ENCODE results near the gene PLXNA4. TPM values are rescaled to one million over a fixed set of nuclear protein-coding genes. Genes with fewer than 3 reads are reported as not detected.

The PLXNA4 gene
- total RNA-seq, 1 experiment from 2014 or later = 1.0 TPM

DNA sequence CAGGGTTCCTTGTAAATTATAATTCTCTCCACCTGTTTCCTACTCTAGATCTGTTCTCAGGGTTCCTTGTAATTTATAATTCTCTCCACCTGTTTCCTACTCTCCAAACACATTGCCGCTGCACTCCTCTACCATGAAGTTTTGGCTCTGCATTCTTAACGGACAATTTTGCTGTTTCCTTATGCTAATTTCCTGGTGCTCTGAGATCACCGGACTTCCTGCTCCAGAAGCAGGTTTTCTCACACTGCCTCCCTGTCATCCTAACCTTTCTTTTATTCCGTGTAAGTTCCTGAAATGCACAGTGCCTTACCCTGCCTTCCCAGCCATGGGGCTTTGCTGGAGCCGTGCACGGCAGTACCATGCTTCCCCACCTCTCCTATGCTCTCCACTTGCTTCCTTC, 256.8 kb downstream of the PLXNA4 start:
- no peak for DNase-seq
- Histone ChIP-seq H3K9me2 (ENCODE audit: insufficient read depth) (no peaks in the 10 kb centered on the region), H3K4me3 (no peak overlapping the region), H3K4me1 (replicated peaks; ENCODE audit: insufficient read depth) (no peaks in the 10 kb centered on the region), H3F3A (ENCODE audit: insufficient read depth, low read depth) (no peaks in the 10 kb centered on the region), H4K20me1 (ENCODE audit: insufficient read depth) (no peaks in the 10 kb centered on the region), H3K27me3 (ENCODE audit: insufficient read depth, low read depth) (peaks cover 68% of the 10 kb centered on the region), H3K9me3 (ENCODE audit: insufficient read depth, low read depth) (no peaks in the 10 kb centered on the region), H3K36me3 (ENCODE audit: low read depth) (no peaks in the 10 kb centered on the region), H2AFZ (no peak overlapping the region), H3K27ac (no peak overlapping the region), H3K4me2 (no peak overlapping the region), H3K79me2 (ENCODE audit: low read depth) (no peaks in the 10 kb centered on the region)
- POLR2A ChIA-PET (ENCODE audit: unreplicated experiment) = no interaction called here
- CTCF ChIA-PET = no interaction called here
- no peak for TF ChIP-seq EZH2 (IDR thresholded peaks at IDR 0.05; ENCODE audit: low read depth)
- TF ChIP-seq, protein P1, sequence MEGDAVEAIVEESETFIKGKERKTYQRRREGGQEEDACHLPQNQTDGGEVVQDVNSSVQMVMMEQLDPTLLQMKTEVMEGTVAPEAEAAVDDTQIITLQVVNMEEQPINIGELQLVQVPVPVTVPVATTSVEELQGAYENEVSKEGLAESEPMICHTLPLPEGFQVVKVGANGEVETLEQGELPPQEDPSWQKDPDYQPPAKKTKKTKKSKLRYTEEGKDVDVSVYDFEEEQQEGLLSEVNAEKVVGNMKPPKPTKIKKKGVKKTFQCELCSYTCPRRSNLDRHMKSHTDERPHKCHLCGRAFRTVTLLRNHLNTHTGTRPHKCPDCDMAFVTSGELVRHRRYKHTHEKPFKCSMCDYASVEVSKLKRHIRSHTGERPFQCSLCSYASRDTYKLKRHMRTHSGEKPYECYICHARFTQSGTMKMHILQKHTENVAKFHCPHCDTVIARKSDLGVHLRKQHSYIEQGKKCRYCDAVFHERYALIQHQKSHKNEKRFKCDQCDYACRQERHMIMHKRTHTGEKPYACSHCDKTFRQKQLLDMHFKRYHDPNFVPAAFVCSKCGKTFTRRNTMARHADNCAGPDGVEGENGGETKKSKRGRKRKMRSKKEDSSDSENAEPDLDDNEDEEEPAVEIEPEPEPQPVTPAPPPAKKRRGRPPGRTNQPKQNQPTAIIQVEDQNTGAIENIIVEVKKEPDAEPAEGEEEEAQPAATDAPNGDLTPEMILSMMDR (conservative IDR thresholded peaks at IDR 0.05) = no peak
- intact Hi-C loops (cut with micrococcal nuclease; ENCODE audit: unreplicated experiment) = loop anchor here (2.0 to 5.0 kb wide), 4 partner anchors 375 to 1823 kb away; no protein-coding TSS in a partner anchor
- BruUV-seq (replicated peaks) = no TSS peak

DNA sequence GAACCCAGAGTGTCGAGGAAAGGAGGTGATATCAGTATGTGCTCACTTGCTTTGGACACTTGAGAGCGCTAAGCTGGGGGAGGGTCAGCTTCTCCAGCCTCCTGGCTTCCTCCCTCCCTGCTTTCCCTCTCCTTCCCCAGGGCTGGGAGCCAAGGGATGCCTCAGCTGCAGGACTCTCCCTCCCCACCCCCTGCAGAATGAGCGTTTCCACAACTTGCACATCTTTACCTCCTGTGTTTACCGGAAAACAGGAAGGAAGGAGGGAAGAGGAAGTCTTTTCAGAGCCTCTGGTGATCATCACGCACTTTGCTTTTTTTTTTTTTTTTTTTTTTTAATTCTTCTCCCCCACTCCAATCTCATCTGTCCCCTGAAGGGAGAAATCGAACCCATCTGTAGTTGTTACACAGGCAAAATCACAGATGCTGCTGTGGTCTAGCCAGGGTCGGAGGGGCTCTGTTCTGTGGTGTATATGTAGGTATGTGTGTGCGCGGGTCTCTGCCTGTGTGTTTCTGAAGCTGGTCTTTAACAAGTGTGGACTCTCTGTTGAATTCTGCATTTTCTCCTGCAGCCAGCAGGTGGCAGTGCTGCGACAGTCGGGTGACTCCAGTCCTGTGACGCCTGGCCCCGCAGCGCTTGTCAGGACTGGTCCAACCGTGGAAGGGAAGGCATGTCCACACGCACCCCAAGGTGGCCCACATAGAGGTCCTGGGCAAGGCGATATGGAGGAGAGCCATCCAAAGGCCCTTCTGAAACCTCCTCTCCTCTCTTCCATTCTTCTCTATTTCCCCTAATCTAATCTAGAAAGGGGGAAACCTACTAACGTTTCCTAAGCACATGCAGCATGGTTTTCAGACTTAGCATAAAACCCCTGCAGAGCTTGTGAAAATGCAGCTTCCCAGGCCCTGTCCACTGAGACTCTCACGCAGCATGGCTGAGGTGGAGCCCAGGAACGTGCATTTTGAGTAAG, 257.6 kb downstream of the PLXNA4 start:
- peaks cover 67% of the 10 kb centered on the region for H3K27me3 ChIP-seq (ENCODE audit: insufficient read depth, low read depth)
- H3K4me2 ChIP-seq = no peak overlapping the region
- ChIA-PET CTCF (interaction anchor here (0.7 kb wide), 1 partner anchor 1115 kb away, joined by 4 read pairs; no protein-coding TSS in a partner anchor), POLR2A (ENCODE audit: unreplicated experiment) (no interaction called here)
- no peaks in the 10 kb centered on the region for H3F3A ChIP-seq (ENCODE audit: insufficient read depth, low read depth)
- no peaks in the 10 kb centered on the region for H3K9me3 ChIP-seq (ENCODE audit: insufficient read depth, low read depth)
- intact Hi-C loops (cut with micrococcal nuclease; ENCODE audit: unreplicated experiment) = loop anchor here (1.0 to 5.0 kb wide), 5 partner anchors 374 to 1824 kb away; no protein-coding TSS in a partner anchor
- H3K9me2 ChIP-seq (ENCODE audit: insufficient read depth) = no peaks in the 10 kb centered on the region
- TF ChIP-seq, protein P1 (conservative IDR thresholded peaks at IDR 0.05) = peak; percentile 92
- TF ChIP-seq EZH2 (IDR thresholded peaks at IDR 0.05; ENCODE audit: low read depth) = no peak
- no peak overlapping the region for H3K27ac ChIP-seq
- no TSS peak for BruUV-seq (replicated peaks)
- no peaks in the 10 kb centered on the region for H4K20me1 ChIP-seq (ENCODE audit: insufficient read depth)
- no peaks in the 10 kb centered on the region for H3K79me2 ChIP-seq (ENCODE audit: low read depth)
- no peaks in the 10 kb centered on the region for H3K4me1 ChIP-seq (replicated peaks; ENCODE audit: insufficient read depth)
- H3K4me3 ChIP-seq = no peak overlapping the region
- no peak overlapping the region for H2AFZ ChIP-seq
- H3K36me3 ChIP-seq (ENCODE audit: low read depth) = no peaks in the 10 kb centered on the region
- peak; percentile 61 to 72 for DNase-seq

DNA sequence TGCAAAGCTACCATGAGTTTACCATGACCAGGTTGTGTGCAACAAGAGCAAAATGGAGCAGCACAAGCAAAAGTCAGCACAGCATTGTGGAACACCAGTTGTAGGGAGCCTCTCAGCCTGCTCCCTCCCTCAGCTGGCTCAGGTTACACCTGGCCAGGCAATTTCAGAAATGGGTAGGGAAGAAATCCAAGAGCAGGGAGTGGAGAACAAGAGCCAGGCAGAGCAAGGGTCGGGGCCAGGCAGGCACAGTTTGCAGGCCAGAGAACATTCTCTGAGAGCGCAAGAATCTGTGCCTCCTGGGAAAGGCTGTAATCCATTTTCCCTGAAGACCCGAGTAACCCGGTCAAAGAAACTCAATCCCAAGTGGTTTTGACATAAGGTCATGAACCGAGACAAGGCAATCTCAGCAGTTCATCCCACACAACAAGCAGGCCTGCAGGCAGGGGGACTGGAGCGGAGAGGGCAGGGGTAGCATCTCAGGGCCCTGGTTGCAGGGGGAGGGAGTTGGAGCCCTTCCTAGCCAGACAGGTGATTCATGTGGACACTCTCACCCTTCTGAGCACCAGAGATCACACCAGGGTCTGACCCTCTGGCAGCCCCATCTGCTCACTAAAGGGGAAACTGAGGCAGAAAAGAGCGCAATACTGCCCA, 258.4 kb downstream of the PLXNA4 start:
- Histone ChIP-seq H3F3A (ENCODE audit: insufficient read depth, low read depth) (no peaks in the 10 kb centered on the region), H3K4me3 (no peak overlapping the region), H3K27me3 (ENCODE audit: insufficient read depth, low read depth) (peaks cover 67% of the 10 kb centered on the region), H3K9me3 (ENCODE audit: insufficient read depth, low read depth) (no peaks in the 10 kb centered on the region), H3K36me3 (ENCODE audit: low read depth) (no peaks in the 10 kb centered on the region), H2AFZ (no peak overlapping the region), H3K27ac (no peak overlapping the region), H3K9me2 (ENCODE audit: insufficient read depth) (no peaks in the 10 kb centered on the region), H3K79me2 (ENCODE audit: low read depth) (no peaks in the 10 kb centered on the region), H4K20me1 (ENCODE audit: insufficient read depth) (no peaks in the 10 kb centered on the region), H3K4me2 (no peak overlapping the region), H3K4me1 (replicated peaks; ENCODE audit: insufficient read depth) (no peaks in the 10 kb centered on the region)
- intact Hi-C loops (cut with micrococcal nuclease; ENCODE audit: unreplicated experiment) = loop anchor here (1.0 to 5.0 kb wide), 5 partner anchors 373 to 1824 kb away; no protein-coding TSS in a partner anchor
- no TSS peak for BruUV-seq (replicated peaks)
- no peak for DNase-seq
- TF ChIP-seq EZH2 (IDR thresholded peaks at IDR 0.05; ENCODE audit: low read depth) = no peak
- TF ChIP-seq, protein P1 (conservative IDR thresholded peaks at IDR 0.05) = no peak
- POLR2A ChIA-PET (ENCODE audit: unreplicated experiment) = no interaction called here
- CTCF ChIA-PET = interaction anchor here (0.7 kb wide), 1 partner anchor 1116 kb away, joined by 4 read pairs; no protein-coding TSS in a partner anchor

Data from PC-9 (cell line).